WTC11 (cell line): ENCODE data around the gene ZNF467. TPM values are rescaled to one million over a fixed set of nuclear protein-coding genes. Genes with fewer than 3 reads are reported as not detected.

Source experiments
- ATAC-seq: fragments of 200-7000 bp; cut with Tn5 transposase; 2 replicates; pipeline ENCODE4 v1.10.0; 2021; ENCODE audit warnings: mild to moderate bottlenecking, moderate library complexity
- CTCF ChIA-PET: fragments of 300-600 bp; sonication (Branson Sonifier 250); formaldehyde crosslinking; loops from one replicate; lab custom pipeline; 2021; ENCODE audit warnings: antibody characterized with exemption; lab: Charles Lee
- POLR2A ChIA-PET: fragments of 350-600 bp; sonication (Branson Sonifier 250); formaldehyde crosslinking; loops from one replicate; lab custom pipeline; 2021; ENCODE audit warnings: antibody characterized with exemption; lab: Charles Lee
- DNase-seq: peaks from one replicate; pipeline ENCODE4 v3.0.0; 2021; ENCODE audit warnings: low spot score
- H3K27ac Mint-ChIP-seq: 2 replicates; pipeline ENCODE4 v1.8.0; 2021; ENCODE audit warnings: mixed read lengths
- H3K27me3 Mint-ChIP-seq: 2 replicates; pipeline ENCODE4 v1.8.0; 2021; ENCODE audit warnings: low read depth, mild to moderate bottlenecking, moderate library complexity, mixed read lengths
- H3K36me3 Mint-ChIP-seq: 2 replicates; pipeline ENCODE4 v1.8.0; 2021; ENCODE audit warnings: mixed read lengths
- H3K4me1 Mint-ChIP-seq: 2 replicates; pipeline ENCODE4 v1.8.0; 2022; ENCODE audit warnings: mixed read lengths
- H3K4me3 Mint-ChIP-seq: 2 replicates; pipeline ENCODE4 v1.8.0; 2021; ENCODE audit warnings: mild to moderate bottlenecking, moderate library complexity, mixed read lengths
- H3K9me3 Mint-ChIP-seq: 2 replicates; pipeline ENCODE4 v1.8.0; 2021; ENCODE audit warnings: mixed read lengths
- ATF2 ChIP-seq: sonication (generic); formaldehyde crosslinking; IDR thresholded peaks from 2 replicates; pipeline ENCODE4 v1.8.1; 2022; ENCODE audit warnings: low read depth, missing genetic modification reagents, borderline replicate concordance
- ATF6 ChIP-seq: sonication (generic); formaldehyde crosslinking; IDR thresholded peaks from 2 replicates; pipeline ENCODE4 v1.8.1; 2023; ENCODE audit warnings: mild to moderate bottlenecking, missing genetic modification reagents
- CTCF ChIP-seq: fragments of 200-600 bp; IDR thresholded peaks from 2 replicates; pipeline ENCODE4 v1.8.0; 2022; ENCODE audit warnings: antibody characterized with exemption
- ERG ChIP-seq: fragments of 250-450 bp; sonication (Bioruptor Pico); IDR thresholded peaks from 2 replicates; pipeline ENCODE4 v1.8.0; 2021; ENCODE audit warnings: mild to moderate bottlenecking
- GABPB1 ChIP-seq: sonication (generic); formaldehyde crosslinking; IDR thresholded peaks from 2 replicates; pipeline ENCODE4 v1.8.1; 2023; ENCODE audit warnings: mild to moderate bottlenecking, missing genetic modification reagents
- IRF2 ChIP-seq: sonication (generic); formaldehyde crosslinking; IDR thresholded peaks from 2 replicates; pipeline ENCODE4 v1.8.0; 2022; ENCODE audit warnings: low read depth, missing genetic modification reagents, borderline replicate concordance
- NR1H2 ChIP-seq: sonication (generic); formaldehyde crosslinking; IDR thresholded peaks from 2 replicates; pipeline ENCODE4 v1.9.0; 2021; ENCODE audit warnings: mild to moderate bottlenecking, moderate library complexity, missing genetic modification reagents
- NR2C2 ChIP-seq: sonication (generic); formaldehyde crosslinking; IDR thresholded peaks from 2 replicates; pipeline ENCODE4 v1.8.0; 2022; ENCODE audit warnings: mild to moderate bottlenecking, missing genetic modification reagents
- OVOL2 ChIP-seq: fragments of 250-450 bp; sonication (Bioruptor Pico); IDR thresholded peaks from 2 replicates; pipeline ENCODE4 v1.9.0; 2021; ENCODE audit warnings: mild to moderate bottlenecking, borderline replicate concordance
- PREB ChIP-seq: sonication (generic); formaldehyde crosslinking; IDR thresholded peaks from 2 replicates; pipeline ENCODE4 v1.8.1; 2022; ENCODE audit warnings: mild to moderate bottlenecking, missing genetic modification reagents, moderate library complexity, borderline replicate concordance
- RORB ChIP-seq: fragments of 250-450 bp; sonication (Bioruptor Pico); IDR thresholded peaks from 2 replicates; pipeline ENCODE4 v1.9.0; 2021; ENCODE audit warnings: mild to moderate bottlenecking
- STAT6 ChIP-seq: sonication (generic); formaldehyde crosslinking; conservative IDR thresholded peaks from 2 replicates; pipeline ENCODE4 v1.8.1; 2023; ENCODE audit warnings: mild to moderate bottlenecking, low read depth, missing genetic modification reagents, moderate library complexity
- TEAD4 ChIP-seq: sonication (generic); formaldehyde crosslinking; IDR thresholded peaks from 2 replicates; pipeline ENCODE4 v1.8.0; 2022; ENCODE audit warnings: mild to moderate bottlenecking, missing genetic modification reagents
- ZBTB21 ChIP-seq: sonication (generic); formaldehyde crosslinking; IDR thresholded peaks from 2 replicates; pipeline ENCODE4 v1.8.1; 2023; ENCODE audit warnings: mild to moderate bottlenecking, missing genetic modification reagents, borderline replicate concordance
- ZMAT4 ChIP-seq: fragments of 250-450 bp; sonication (Bioruptor Pico); IDR thresholded peaks from 2 replicates; pipeline ENCODE4 v1.9.0; 2021; ENCODE audit warnings: mild to moderate bottlenecking
- ZNF263 ChIP-seq: sonication (generic); formaldehyde crosslinking; IDR thresholded peaks from 2 replicates; pipeline ENCODE4 v1.8.1; 2022; ENCODE audit warnings: low read depth, mild to moderate bottlenecking, moderate library complexity, missing genetic modification reagents
- ZNF281 ChIP-seq: sonication (generic); formaldehyde crosslinking; IDR thresholded peaks from 2 replicates; pipeline ENCODE4 v1.8.0; 2023; ENCODE audit warnings: mild to moderate bottlenecking, missing genetic modification reagents
- ZNF512 ChIP-seq: sonication (generic); formaldehyde crosslinking; IDR thresholded peaks from 2 replicates; pipeline ENCODE4 v1.8.1; 2022; ENCODE audit warnings: missing genetic modification reagents, borderline replicate concordance
- total RNA-seq: library from RNA; stranded (reverse); gene quantifications from 3 replicates; pipeline ENCODE4 v1.2.3, GENCODE V29; 2021

Gene ZNF467
- total RNA-seq, 1 experiment from 2014 or later, result 0.70 TPM

GRCh38 chr7:149809215-149809614 is 35.8 kb upstream of the ZNF467 start:
- no peaks in the 10 kb centered on the region for H3K4me1 Mint-ChIP-seq
- no peak for TF ChIP-seq RORB (CRISPR knock-in tag)
- no peak for TF ChIP-seq ERG (CRISPR knock-in tag)
- no peak for TF ChIP-seq TEAD4 (CRISPR knock-in tag)
- TF ChIP-seq NR2C2, result no peak
- no peak for TF ChIP-seq ZNF281
- no peak for TF ChIP-seq ATF2 (CRISPR knock-in tag)
- TF ChIP-seq ZNF512, result no peak
- no peak for TF ChIP-seq PREB (CRISPR knock-in tag)
- TF ChIP-seq STAT6 (CRISPR knock-in tag), result no peak
- no peak for TF ChIP-seq NR1H2
- no peak for TF ChIP-seq CTCF
- no peak for TF ChIP-seq OVOL2 (CRISPR knock-in tag)
- TF ChIP-seq IRF2, result no peak
- no peak for TF ChIP-seq GABPB1 (CRISPR knock-in tag)
- no peak for TF ChIP-seq ZBTB21 (CRISPR knock-in tag)
- TF ChIP-seq ATF6, result no peak
- TF ChIP-seq ZMAT4, result no peak
- no peak for TF ChIP-seq ZNF263 (CRISPR knock-in tag)
- TF ChIP-seq, all 79 proteins: peak for 0
- no peak for DNase-seq
- Mint-ChIP-seq H3K27ac (no peak overlapping the region), H3K9me3 (no peaks in the 10 kb centered on the region), H3K36me3 (no peaks in the 10 kb centered on the region), H3K27me3 (no peaks in the 10 kb centered on the region), H3K4me3 (no peak overlapping the region)
- POLR2A ChIA-PET, result no interaction called here
- no peak for ATAC-seq
- CTCF ChIA-PET, result interaction anchor here (0.9 to 8.5 kb wide), 3 partner anchors 11 to 40 kb away, joined by 3 to 114 read pairs (median 43); partner anchors contain the start of gene ZNF862
